Activated effector memory CD4-positive, alpha-beta T cell treated with Interleukin-2 at 50 U/mL for 16 hours (primary cell): ENCODE data around the gene PRLR.
"Not testable (repeated sequence)": the region's sequence is repeated elsewhere in the genome, so short reads cannot be mapped to it uniquely, and the experiment has no call there.

Experiments
- DNase-seq: peaks from one replicate; pipeline ENCODE4 v3.0.0-alpha.2; 2020

PRLR gene

DNA sequence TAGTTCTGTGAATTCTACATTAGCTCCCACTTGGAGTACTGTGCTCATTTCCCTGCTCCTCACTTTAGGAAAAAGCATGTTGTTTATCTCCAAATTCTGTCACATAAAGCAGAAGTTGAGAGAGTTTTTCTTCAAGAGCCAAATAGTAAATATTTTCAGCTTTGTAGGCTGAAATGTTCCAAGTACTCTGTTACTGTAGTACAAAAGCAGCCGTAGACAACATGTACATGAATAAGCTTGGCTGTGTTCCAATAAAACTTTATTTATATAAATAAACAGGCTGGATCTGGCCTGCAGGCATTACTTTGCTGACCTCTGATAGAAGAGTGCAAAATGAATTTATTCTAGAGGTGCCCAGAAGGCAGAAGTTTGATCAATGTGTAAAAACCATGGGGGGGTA, 109.6 kb downstream of the PRLR start:
- DNase-seq: no peak

DNA sequence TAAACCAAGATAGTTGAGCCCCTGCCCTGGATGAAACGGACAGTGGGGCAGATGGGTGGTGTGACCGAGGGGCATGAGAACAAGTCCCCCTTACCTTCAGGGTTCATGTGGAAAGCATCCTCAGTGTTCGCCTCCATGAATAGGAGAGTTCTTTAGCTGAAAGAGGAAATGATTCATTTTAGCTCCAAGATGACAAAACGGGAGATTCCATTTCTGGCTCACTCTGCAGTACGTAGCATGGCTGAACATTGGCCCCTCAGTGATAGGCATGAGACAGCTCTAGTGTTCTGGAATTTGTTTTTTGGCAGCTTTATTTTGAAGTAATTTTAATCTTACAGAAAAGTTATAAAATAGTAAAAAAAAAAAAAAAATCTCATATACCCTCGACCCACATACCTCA, 112.3 kb downstream of the PRLR start:
- DNase-seq: no peak

DNA sequence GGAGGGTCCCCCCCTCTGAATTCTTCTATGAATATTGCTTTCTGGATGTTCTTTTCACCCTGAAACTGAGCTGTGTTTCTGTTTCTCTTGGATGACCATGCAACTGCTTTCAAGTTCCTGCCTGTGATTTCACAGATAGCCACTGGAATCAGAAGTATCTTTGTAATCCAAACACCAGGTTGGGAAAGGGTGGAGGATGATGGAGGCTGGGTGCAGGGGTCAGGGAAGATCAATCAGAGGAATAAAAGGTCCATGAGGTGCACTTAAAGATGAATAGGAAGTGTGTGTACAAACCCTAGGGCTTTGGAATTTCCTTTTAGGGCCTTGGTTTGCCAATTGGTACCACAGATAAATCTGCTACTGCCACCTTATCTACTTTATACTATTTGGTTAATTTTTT, 114.4 kb downstream of the PRLR start:
- no peak for DNase-seq

DNA sequence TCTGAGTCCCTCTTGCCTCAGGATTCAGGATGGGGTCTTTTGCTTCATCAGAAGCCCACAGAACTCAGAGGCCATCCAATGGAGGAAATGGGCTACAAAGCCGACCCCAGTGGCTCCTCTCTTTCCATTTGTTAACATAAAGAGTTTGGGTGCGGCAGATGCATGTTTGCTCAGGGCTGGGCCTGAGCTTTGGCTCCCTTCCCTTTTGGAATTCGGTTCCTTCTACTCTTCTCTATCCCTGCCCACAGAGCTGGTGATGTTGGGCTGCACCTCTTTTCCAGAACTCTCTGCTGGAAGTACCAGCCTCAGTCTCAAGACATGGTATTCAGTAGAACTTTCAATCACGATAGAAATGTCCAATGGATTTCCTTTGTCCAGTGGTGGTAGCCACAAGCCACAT, 115.6 kb downstream of the PRLR start:
- no peak for DNase-seq

DNA sequence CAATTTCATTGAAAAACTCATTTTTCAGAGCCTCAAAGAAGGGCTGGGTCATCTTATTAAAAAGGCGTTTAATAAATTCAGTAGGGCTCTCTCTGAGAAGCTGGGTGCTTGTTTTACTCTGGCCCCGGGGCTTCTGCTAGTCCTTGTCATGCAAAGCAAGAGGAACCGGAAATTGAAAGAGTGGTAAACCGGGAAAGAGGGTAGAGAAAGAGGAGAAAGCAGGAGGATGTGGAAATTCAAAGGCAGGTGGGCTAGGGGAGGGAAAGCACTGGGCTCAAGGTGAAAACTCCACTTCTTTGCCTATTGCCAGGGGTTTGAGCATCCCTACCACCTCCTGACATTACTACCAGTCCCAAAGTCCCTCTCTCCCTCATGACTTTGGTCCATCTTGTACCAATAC, 118.0 kb downstream of the PRLR start:
- no peak for DNase-seq

DNA sequence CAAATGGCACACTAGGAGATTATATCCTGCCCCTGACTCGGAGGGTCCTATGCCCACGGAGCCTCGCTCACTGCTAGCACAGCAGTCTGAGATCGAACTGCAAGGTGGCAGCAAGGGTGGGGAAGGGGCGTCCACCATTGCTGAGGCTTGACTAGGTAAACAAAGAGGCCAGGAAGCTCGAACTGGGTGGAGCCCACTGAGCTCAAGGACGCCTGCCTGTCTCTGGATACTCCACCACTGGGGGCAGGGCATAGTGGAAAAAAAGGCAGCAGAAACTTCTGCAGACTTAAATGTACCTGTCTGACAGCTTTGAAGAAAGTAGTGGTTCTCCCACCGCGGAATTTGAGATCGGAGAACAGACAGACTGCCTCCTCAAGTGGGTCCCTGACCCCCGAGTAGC, 125.7 kb downstream of the PRLR start:
- not testable (repeated sequence) for DNase-seq

DNA sequence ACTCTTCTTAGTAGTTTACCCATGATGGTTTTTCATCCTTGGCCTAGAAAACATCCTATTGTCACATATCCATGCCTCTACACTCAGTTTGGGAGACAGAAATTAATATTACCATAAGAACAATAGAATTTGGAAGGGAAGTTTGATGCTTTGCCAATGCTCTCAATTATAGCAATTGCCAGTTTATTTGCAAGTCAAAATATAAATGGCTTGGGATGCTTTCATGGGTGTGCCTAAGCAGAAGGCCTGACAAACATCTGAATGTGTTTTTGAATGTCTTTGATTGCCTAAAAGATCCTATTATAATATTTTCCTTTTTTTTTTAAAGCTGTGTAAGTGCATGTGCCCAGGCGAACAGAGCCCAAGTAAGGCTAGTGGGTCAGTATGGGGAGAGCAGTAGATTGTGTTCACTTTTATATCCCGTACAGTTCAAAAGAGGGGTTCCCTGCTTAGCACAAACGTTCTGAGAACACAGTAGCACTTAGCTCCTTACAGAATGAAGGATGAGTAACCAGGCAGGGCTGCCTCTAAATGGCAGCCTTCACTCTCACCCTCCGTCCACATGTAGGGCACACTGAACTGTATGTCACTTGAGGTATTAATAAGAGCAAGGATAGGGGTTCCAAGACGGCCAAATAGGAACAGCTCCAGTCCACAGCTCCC, 126.5 kb downstream of the PRLR start:
- DNase-seq: no peak

DNA sequence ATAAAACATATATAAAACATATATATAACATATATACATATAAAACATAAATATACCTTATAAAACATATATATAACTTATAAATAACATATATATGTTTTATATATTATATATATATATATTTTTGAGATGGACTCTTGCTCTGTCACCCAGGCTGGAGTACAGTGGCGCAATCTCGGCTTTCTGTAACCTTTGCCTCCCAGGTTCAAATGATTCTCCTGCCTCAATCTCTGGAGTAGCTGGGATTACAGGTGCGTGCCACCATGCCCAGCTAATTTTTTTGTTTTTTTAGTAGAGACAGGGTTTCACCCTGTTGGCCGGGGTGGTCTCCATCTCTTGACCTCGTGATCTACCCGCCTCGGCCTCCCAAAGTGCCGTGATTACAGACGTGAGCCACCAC, 128.6 kb downstream of the PRLR start:
- DNase-seq: not testable (repeated sequence)

DNA sequence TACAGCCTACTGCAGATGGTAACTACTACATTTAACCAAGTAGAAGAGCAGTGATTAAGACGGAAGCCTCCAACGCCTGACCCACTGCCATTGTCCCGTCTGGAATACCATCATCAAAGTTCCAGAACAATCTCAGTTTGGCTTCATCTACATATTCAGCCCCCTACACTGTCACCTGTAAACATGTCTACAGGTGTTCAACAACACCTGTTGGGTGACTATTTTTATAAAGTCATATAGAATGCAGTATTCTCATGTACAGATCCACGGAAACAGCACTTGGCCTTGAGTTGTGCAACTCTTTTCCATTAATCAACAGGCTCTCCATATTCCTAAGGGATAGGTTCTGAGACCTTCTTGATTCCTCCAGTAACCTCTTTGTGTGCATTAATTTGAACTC, 129.3 kb downstream of the PRLR start:
- DNase-seq: no peak

DNA sequence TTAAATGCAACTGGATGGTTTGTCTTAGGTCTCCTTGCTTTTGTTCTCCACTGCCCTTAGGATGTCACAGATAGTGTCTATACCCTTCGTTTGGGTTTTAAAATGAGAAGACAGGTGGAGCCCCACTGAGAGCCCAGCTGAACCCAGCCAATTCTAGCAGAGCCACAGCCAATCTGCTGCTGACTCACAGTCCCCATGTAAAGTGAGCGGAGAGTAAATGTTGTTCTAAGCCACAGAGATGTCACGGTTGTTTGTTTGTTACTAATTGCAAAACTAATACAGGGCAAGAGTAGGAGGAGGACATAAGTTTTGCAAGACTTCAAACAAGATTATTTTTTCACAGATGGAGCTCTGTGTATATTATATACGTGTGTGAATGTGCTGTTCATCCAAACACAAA, 132.1 kb downstream of the PRLR start:
- DNase-seq: no peak

DNA sequence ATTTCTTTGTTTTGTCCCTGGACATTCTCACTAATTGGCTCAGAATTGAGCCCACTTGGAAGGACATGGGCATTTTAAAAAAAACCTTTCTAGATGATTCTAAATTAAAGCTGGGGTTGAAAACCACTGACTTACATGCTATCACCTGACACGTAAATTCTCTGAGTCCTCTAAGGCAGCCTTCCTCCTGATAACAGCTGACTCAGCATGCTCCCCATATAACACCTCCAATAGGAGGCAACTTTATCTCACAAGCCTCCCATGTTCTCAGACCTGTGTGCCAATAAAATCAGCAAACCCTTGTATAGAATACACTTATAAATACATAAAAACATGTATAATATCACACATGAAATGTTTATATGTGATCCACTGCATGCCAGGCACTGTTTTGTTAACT, 133.4 kb downstream of the PRLR start:
- no peak for DNase-seq

DNA sequence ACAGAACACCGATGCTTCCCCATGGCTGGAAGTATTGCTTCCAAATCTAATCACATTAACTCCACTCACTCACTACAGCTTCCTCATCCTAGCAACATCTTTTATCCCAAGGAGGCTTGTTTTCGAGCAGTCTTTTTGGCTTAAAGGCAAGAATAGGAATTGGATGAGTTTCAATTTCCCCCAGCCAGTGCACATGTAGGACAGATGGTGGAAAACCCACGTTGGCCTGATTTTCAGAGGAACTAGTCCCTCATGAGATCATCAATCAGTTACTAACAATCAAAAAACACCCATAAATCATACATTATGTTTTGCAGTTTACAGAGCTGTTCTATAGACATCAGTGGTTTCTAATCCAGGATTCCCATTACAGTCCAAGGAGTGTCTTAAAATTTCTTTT, 134.1 kb downstream of the PRLR start:
- DNase-seq: no peak

DNA sequence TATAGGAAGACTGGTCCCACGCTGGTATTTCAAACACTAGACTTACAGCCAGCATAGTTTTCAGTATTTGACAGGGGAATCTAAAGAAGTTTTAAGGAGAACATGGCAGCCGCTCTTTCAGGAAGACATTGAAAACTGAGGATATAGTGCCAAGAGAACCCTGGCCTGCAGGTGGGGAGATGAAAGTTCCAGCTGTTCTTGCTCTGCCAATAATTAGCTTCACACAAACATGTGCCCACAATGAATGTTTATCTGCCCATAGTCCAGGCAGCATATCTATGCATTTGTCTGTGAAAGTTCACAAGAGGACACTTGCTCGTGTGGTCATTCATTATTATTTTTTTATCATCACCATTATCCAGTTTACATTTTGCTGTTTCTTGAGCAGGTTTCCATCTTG, 134.9 kb downstream of the PRLR start:
- no peak for DNase-seq

DNA sequence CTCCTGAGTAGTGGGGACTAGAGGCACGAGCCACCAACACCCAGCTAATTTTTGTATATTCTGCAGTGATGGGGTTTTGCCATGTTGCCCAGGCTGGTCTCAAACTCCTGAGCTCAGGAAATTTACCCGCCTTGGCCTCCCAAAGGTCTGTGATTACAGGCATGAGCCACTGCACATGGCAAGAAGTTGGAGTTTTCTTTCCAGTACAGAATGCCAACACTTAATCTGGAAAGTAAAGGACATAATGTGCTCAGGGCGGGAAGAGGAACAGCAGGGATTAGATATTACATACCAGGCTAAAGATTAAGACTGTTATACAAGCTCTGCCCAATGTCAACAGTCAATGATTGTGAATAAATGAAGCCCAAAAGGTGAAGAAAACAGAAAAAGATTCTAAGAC, 135.3 kb downstream of the PRLR start:
- no peak for DNase-seq

DNA sequence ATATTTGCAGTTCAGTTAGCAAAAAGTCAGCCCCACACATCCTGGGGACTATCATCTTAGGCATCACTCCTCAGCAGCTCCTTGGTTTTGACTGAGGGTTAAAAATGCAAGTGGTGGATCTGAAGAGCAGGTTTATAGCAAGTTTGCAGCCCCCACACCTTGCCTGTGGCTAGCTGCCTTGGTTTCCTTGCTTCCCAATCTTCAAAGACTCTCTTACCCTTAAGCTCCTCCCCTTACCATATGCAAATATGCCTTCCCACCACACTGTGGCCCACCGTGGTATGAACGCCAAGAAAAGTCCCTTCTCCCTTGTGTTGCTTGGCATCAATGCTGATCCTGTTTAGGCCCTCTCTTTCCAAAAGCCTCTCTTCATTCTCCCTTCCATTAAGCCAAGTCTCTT, 137.6 kb downstream of the PRLR start:
- no peak for DNase-seq

DNA sequence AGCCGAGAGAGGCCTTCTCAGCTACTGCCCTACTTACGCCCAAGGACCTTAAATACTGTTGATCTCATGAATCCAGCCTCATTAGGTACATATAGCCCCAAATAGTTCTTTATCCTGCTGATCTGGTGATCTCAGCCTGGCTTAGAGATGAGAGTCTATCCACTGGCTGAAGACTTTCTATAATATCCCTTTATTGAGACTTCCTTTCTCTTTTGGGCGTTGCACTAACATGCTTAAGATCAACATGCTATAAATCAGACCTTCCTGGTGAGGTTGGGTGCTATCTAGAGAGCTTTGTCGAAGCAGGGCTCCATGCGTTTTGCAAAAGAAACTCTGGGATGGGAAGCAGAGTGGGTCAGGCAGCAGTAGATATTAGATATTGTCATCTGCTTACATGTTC, 138.6 kb downstream of the PRLR start:
- DNase-seq: no peak

DNA sequence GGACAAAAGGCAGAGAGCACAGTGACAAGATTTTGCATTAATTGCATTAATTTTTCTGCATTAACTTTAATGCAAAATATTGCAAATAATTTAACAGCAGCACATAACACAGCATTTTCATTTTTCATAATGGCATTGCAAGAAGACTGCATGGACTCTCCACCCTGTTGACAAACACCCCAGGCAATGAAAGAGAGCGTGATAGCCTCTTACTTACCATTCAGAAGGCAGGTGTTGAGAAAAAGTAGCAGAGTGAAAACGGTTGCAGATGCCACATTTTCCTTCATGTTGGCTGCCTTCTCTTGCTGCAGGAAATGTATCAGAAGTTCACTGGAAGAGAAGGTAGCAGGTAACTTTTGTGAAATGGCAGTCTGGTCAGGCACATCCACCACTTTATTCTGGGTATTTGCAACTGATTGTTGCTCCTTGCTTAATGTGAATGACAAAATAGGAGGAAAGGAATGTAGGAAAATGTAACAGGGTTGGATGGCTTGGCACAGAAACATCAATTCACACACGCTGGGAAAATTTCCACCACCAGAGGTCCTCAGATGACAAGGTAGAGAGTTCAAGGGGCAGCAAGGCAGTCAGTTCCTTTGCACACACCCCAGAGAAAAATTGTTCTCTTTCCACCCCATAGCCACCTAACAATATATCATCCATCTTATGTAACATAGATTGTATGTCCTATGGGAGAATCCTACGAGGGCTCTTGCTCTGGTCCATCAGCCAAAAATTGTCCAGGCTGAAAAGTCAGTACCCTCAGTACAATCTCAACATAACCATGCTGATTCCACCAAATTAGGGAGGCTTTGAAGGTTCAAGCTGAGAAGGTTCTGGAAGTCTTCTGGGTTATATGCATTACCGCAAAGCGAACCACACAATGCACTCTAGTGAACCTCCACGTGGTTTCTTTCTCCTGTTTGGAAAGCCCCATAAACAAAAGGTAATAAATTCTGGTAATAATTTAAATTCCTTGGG, 140.7 kb downstream of the PRLR start:
- peak; percentile 18 for DNase-seq

DNA sequence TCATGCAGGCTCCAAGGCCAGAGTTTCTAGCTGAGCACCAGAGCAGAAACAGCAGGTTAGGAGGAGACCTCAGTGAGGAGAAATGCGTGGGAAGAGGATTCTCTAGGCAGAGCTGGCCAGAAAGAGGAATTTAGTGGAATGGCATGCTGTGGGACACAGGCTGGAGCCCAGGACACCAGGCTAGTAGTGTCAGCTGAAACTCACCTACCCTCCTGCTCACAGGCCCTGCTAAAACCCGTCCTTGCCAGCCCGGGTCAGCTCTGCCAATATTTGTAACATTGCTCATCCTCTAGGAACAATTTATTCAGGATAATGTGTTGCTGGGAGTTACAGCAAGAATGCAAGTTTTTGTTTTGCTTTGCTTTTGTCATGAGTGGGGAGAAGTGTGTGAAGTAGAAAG, 142.3 kb downstream of the PRLR start:
- DNase-seq: no peak

DNA sequence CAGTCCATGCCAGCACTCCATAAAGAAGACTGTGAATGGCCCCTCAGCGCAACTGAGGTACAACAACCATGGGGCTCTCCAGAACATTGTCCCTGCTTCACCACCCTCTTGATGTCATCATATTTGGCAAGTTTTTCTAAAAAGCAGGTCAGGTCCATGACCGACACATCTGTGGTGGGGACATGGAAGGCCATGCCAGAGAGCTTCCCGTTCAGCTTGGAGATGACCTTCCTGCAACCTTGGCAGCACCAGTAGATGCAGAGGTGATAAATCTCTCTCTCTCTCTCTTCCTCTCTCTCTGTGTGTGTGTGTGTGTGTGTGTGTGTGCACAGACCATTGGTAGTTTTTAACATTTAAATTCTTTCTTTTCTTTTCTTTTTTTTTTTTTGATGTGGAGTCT, 147.1 kb downstream of the PRLR start:
- no peak for DNase-seq

DNA sequence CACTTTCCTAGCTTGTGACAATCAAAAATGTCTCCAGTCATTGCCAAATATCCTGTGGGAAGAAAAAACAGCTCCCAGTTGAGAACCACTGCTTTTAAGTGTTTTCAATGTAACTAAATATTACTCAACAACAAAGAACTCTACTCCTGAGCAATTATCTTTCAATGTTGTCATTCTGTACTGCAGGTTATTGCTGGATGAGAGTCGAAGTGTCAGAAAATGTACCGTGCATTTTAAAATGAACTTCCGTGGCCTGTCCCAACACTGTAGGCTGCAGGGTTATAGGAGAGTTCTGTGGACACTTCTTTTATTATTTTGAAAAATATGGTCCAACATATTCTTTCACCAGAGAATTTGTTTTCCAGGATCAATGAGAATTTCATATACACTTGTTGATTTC, 147.8 kb downstream of the PRLR start:
- no peak for DNase-seq

DNA sequence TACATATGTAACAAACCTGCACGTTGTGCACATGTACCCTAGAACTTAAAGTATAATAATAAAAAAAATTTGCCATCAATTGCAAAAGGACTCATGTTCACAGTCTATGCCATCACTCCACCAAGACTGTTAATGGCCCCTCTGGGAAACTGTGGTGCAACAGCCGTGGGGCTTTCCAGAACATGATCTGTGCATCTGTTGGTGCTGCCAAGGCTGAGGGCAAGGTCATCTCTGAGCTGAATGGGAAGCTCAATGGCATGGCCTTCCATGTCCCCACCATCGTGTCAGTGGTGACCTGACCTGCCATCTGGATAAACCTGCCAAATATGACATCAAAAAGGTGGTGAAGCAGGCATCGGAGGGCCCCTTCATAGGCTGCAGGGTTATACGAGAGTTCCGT, 149.2 kb downstream of the PRLR start:
- DNase-seq: no peak

DNA sequence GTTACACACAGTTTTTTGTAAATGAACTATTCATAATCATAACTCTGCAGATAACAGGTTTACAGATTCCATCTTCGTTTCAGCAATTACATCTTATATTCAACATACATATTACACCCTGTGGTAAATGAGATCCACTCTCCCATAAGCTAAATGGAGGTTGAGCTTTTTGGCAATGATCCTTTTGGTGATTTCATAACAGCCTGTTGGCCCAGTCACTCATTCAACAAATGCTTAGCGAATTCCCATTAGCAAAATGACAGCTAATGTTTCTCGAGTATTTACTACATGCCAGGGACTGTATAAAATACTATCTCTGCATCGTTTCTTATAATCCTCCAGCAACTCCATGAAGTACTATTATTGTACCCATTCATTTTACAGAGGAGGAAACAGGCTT, 157.1 kb downstream of the PRLR start:
- DNase-seq: no peak

DNA sequence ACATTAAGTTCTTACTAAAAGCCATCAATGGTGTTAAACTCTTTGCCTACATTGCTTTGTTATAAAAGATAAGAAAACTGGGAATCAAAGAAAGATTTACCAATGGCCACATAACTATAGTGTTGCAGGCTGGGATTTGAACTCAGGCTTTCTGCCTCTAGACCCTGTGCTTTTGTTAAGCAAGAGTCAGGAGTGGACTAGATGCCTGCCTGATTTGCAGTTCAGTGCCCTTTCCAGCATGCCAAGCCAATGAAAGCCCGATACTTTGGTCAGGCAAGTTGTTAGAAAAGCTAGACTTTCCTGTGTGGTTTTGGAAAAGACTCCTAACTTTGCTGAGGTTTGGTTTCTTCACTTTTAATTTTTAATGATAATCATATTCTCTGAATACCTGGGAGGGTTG, 161.1 kb downstream of the PRLR start:
- DNase-seq: no peak

DNA sequence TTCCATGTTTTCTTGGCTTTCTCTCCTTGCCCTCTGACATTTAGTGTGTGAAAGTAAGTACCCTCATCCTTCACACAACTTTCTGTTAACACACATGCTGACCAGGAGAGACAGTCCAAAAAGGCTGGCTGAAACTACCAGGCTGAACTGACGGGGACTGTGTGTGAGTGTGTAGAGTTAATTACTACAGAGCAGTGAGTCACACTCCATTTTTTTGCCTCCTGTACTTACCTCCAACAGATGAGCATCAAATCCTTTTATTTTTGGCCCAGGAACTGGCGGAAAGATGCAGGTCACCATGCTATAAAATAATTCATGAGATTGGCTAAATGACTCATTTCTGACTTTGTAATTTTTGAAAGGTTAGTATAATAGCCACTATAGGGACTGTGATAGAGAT, 162.3 kb downstream of the PRLR start:
- no peak for DNase-seq
